Measurements from ENCODE around the gene INHBE.
"Not testable (repeated sequence)": the region's sequence is repeated elsewhere in the genome, so short reads cannot be mapped to it uniquely, and the experiment has no call there.

The INHBE gene

DNA sequence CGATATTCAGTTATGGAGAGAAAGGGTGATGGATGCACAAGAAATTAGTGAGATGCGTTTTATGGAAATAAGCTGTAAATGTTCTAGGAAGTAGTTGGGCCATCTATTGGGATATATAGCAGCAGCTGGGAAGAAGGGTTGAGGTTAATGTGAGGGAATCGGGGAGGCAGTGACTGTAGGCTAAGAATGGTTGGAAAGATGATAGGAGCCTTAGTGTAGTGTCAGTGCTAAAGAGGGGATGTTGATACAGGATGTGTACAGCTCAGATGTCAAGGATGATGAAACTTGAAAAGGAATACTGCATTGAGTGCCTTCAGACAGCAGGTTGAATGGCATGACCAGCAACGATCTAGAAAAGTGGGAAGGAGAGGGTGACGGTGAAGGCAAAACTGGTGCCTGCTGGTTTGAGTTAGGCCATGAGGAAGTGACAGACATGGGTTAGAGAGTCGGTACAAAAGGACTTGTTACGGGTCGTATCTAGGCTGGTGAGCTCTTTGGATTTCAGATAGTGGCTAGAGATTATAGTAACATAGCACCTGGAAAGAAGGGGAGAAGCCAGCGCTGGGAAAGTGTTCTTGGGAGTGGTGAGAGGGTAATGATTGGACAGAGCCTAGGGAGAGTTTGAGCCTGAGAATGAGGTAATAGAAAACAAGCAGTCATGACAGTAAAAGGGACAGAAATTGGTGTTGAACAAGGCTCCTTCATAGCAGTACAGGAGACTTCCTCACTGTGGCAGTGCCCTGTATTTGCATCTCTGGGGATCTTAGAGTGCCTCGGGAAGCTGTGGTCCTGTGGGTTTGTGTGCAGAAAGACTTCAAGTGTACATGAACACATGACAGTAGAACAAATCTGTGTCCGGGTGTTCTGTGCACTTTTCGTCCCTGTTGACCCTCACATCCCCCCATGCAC, 42.4 kb downstream of the INHBE start:
- no peak for DNase-seq (ENCODE audit: low read depth in 2 of 2)

DNA sequence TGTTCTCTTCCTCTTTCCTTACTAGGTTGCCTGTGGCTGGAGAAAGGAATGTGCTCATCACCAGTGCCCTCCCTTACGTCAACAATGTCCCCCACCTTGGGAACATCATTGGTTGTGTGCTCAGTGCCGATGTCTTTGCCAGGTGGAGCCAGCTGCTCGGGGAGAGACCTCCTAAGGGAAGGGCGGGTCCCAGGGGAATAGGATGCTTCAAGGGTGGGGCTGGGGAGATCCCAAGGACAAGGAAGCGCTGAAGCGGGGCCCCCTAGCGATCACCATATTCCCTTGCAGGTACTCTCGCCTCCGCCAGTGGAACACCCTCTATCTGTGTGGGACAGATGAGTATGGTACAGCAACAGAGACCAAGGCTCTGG, 43.0 kb downstream of the INHBE start:
- no peak for DNase-seq (ENCODE audit: low read depth in 2 of 2)

DNA sequence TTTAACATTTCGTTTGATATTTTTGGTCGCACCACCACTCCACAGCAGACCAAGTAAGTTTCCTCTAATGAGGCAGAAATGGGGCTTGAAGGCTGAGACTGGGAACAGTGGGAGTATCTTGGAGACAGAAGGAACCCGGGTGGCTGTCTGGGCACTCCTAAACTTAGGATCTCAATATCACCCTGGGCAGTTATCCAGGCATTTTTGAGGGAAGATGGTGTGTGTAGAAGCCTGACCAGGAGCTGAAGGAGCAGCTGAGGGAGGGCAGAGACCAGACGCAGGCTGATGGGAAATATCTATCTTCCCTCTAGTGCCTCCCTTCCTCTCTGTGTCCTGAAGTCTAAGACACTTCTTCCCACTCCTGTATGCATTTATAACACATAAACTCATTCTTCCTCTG, 43.5 kb downstream of the INHBE start:
- DNase-seq (ENCODE audit: low read depth in 2 of 2) = no peak

DNA sequence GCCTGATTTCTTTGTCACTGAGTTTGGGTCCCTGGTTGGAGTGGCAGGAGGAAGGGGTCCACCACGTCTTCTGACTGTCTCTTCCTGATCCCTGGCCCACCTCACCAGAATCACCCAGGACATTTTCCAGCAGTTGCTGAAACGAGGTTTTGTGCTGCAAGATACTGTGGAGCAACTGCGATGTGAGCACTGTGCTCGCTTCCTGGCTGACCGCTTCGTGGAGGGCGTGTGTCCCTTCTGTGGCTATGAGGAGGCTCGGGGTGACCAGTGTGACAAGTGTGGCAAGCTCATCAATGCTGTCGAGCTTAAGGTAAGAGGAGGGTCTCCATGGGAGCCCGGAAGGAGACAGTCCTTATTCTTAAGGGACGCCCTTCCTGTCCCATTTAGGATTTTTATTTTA, 45.1 kb downstream of the INHBE start:
- DNase-seq (ENCODE audit: low read depth in 2 of 2) = no peak

DNA sequence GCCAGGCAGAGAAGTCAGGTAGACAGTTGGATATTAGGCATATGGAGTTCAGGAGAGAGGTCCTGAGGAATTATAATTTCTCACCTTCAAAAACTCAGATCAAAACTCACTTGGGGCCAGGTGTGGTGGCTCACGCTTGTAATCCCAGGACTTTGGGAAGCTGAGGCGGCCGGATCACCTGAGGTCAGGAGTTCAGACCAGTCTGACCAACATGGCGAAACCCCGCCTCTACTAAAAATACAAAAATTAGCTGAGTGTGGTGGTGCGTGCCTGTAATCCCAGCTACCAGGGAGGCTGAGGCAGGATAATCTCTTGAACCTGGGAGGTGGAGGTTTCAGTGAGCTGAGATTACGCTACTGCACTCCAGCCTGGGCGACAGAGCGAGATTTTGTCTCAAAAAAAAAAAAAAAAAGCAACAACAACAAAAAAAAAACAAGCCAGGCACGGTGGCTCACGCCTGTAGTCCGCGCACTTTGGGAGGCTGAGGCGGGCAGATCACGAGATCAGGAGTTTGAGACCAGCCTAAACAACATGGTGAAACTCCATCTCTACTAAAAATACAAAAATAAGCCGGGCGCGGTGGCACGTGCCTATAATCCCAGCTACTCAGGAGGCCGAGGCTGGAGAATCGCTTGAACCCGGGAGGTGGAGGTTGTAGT, 47.3 kb downstream of the INHBE start:
- DNase-seq (ENCODE audit: low read depth in 2 of 2) = not testable (repeated sequence)

DNA sequence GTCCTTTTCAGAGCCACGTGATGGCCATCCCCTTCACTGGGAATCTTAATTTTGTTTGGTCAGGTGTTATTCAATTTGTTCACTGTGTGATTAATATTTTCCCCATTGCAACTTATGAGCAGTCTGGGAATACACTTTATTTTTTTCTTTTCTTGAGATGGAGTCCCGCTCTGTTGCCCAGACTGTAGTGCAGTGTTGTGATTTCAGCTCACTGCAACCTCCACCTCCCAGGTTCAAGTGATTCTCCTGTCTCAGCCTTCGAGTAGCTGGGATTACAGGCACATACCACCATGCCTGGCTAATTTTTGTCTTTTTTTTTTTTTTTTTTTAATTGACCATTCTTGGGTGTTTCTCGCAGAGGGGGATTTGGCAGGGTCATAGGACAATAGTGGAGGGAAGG, 51.4 kb downstream of the INHBE start:
- not testable (repeated sequence) for DNase-seq (ENCODE audit: low read depth in 2 of 2)
